Measurements from ENCODE around the gene NPC2.

The NPC2 gene

DNA sequence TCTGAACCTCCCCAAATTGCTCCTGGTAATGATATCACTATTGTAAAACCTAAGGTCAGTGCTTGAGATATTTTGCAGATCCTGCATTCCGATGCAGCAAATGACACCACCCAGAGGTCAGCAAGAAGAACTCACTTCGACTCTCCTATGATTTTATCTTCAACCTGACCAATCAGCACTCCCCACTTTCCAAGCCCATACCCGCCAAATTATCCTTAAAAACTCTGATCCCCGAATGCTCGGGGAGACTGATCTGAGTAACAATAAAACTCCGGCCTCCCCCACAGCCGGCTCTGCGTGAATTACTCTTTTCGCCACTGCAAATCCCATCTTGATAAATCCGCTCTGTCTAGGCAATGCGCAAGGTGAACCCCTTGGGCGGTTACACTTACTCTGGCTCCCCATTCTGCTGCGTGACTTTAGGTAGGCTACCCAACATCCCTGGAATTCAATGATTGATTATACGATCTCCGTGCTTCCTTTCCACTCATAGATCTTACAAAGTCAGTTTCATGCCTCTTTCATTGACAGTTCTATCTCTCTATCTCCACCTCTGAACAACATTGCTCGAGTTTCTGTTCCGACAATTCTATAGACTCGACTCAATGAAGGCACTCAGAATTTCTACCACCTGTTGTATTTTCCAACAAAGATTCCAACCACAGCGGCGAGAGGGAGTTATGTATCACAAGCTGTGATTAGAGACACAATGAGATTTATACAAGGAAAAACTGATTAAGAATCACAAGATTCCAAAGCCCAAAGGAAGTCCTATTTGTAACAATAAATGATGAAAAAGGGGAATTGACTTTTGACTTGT is 939 bp downstream of the NPC2 start:
- Histone ChIP-seq H4K20me1 (peaks cover 42% of the 10 kb centered on the region), H3K27me3 (peaks cover 7% of the 10 kb centered on the region; the same call in 1 of the 2 replicates), H3K9ac (peak overlapping the region; percentile 77), H3K4me1 (peaks cover 43% of the 10 kb centered on the region), H3K4me3 (peak overlapping the region; percentile 81), H3K27ac (no peak overlapping the region; the same call in 1 of the 2 replicates), H3K9me3 (no peaks in the 10 kb centered on the region), H3K4me2 (peak overlapping the region; percentile 92), H3K36me3 (peaks cover 32% of the 10 kb centered on the region)
- TF ChIP-seq Cebpa-rat (IDR thresholded peaks at IDR 0.05): no peak

DNA sequence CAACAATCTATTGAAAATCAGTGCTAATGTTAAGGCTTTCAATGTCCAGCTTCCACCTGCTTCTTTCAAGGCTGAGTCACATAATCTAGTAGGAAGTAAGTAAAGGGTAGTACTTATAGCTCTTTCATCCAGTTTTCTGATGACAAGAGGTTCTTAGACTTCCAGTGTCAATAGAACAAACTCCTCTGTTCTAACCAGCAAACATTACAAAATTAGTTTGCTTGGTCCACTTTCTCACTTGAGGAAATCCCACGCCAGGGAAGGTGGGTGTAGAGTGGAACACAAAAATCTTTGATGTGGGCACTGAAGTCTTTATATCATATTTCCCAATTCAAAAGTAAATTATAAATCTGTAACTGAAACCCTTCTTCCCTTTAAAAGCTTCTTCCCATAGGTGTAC is 2.6 kb downstream of the NPC2 start:
- H3K4me1 ChIP-seq: peaks cover 43% of the 10 kb centered on the region
- peaks cover 25% of the 10 kb centered on the region for H3K36me3 ChIP-seq
- H3K9me3 ChIP-seq: no peaks in the 10 kb centered on the region
- peaks cover 46% of the 10 kb centered on the region for H4K20me1 ChIP-seq
- H3K4me3 ChIP-seq: no peak overlapping the region
- H3K27me3 ChIP-seq: peaks cover 7% of the 10 kb centered on the region; the same call in 1 of the 2 replicates
- no peak overlapping the region for H3K4me2 ChIP-seq
- no peak overlapping the region for H3K9ac ChIP-seq
- TF ChIP-seq Cebpa-rat (IDR thresholded peaks at IDR 0.05): no peak
- no peak overlapping the region for H3K27ac ChIP-seq

- Histone ChIP-seq H4K20me1 (peaks cover 40% of the 10 kb centered on the region), H3K36me3 (peaks cover 33% of the 10 kb centered on the region), H3K4me1 (peaks cover 28% of the 10 kb centered on the region), H3K27ac (no peak overlapping the region), H3K9ac (no peak overlapping the region), H3K4me3 (no peak overlapping the region), H3K4me2 (no peak overlapping the region), H3K9me3 (no peaks in the 10 kb centered on the region), H3K27me3 (peaks cover 7% of the 10 kb centered on the region; the same call in 1 of the 2 replicates)
- no peak for TF ChIP-seq Cebpa-rat (IDR thresholded peaks at IDR 0.05)
Observed at GRCh38 chr14:74488786-74489397, 4.2 kb downstream of the NPC2 start.

DNA sequence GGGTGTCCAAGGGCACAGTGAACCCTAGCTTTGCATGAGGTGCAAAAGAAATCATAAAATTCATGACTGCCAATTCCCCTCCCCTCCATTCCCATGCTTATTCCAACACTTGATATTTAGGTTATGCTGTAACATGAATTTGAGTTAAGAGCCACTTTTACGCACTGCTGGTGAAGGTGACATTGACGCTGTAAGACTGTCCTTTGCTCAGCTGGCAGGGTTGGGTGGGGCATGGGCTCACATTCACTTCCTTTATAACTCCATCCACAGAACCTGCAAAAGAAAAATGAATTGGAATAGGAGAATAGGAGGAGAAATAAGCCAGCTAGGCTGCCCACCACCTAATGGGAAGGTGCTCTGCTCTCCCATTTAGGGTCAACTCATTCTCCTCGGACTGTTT is 6.9 kb downstream of the NPC2 start:
- H3K4me2 ChIP-seq: no peak overlapping the region
- no peaks in the 10 kb centered on the region for H3K27me3 ChIP-seq
- no peak for TF ChIP-seq Cebpa-rat (IDR thresholded peaks at IDR 0.05)
- no peaks in the 10 kb centered on the region for H3K9me3 ChIP-seq
- H3K27ac ChIP-seq: no peak overlapping the region
- peaks cover 12% of the 10 kb centered on the region; the same call in 1 of the 2 replicates for H3K4me1 ChIP-seq
- H3K36me3 ChIP-seq: peaks cover 56% of the 10 kb centered on the region
- peaks cover 27% of the 10 kb centered on the region for H4K20me1 ChIP-seq
- H3K9ac ChIP-seq: no peak overlapping the region
- H3K4me3 ChIP-seq: no peak overlapping the region

- H3K4me3 ChIP-seq: no peak overlapping the region
- H3K27me3 ChIP-seq: no peaks in the 10 kb centered on the region
- H3K4me1 ChIP-seq: no peaks in the 10 kb centered on the region
- H3K9me3 ChIP-seq: no peaks in the 10 kb centered on the region
- no peak overlapping the region for H3K4me2 ChIP-seq
- H3K36me3 ChIP-seq: peaks cover 83% of the 10 kb centered on the region
- no peak for TF ChIP-seq Cebpa-rat (IDR thresholded peaks at IDR 0.05)
- no peak overlapping the region for H3K9ac ChIP-seq
- H3K27ac ChIP-seq: no peak overlapping the region
- 0 out of 2 replicates have a peak, but pooled peaks cover 15% of the 10 kb centered on the region for H4K20me1 ChIP-seq
Observed at GRCh38 chr14:74483321-74483720, 9.8 kb downstream of the NPC2 start.

GRCh38 chr14:74482571-74482970 is 10.5 kb downstream of the NPC2 start:
- H3K4me1 ChIP-seq: no peaks in the 10 kb centered on the region
- 0 out of 2 replicates have a peak, but pooled peaks cover 14% of the 10 kb centered on the region for H4K20me1 ChIP-seq
- H3K27me3 ChIP-seq: no peaks in the 10 kb centered on the region
- H3K9ac ChIP-seq: no peak overlapping the region
- no peak overlapping the region for H3K4me2 ChIP-seq
- no peak overlapping the region for H3K4me3 ChIP-seq
- no peak overlapping the region for H3K27ac ChIP-seq
- H3K9me3 ChIP-seq: no peaks in the 10 kb centered on the region
- H3K36me3 ChIP-seq: peaks cover 77% of the 10 kb centered on the region
- TF ChIP-seq Cebpa-rat (IDR thresholded peaks at IDR 0.05): no peak

DNA sequence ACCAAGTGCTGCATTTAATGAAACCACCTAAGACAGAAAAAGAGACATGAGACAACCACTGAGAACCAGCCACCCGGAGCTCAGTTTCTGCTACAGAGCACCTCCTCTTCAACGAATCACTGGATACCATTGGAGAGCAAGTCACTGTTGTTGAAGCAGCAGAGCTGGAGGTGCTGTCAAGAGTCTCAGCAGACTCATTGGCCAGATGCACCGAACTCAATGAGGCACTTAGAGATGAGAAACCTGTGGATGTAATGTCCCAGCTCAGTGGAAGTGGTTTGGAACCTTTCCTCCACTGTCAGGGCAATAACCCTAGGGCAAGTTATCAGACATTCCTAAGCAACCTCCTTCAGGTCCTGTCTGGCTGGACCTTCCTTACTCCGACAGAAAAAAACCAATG is 13.1 kb downstream of the NPC2 start:
- Histone ChIP-seq H4K20me1 (0 out of 2 replicates have a peak, but pooled peaks cover 6% of the 10 kb centered on the region), H3K9me3 (no peaks in the 10 kb centered on the region), H3K4me3 (no peak overlapping the region), H3K27me3 (no peaks in the 10 kb centered on the region), H3K36me3 (peaks cover 71% of the 10 kb centered on the region), H3K27ac (no peak overlapping the region), H3K9ac (no peak overlapping the region), H3K4me2 (no peak overlapping the region), H3K4me1 (no peaks in the 10 kb centered on the region)
- no peak for TF ChIP-seq Cebpa-rat (IDR thresholded peaks at IDR 0.05)

DNA sequence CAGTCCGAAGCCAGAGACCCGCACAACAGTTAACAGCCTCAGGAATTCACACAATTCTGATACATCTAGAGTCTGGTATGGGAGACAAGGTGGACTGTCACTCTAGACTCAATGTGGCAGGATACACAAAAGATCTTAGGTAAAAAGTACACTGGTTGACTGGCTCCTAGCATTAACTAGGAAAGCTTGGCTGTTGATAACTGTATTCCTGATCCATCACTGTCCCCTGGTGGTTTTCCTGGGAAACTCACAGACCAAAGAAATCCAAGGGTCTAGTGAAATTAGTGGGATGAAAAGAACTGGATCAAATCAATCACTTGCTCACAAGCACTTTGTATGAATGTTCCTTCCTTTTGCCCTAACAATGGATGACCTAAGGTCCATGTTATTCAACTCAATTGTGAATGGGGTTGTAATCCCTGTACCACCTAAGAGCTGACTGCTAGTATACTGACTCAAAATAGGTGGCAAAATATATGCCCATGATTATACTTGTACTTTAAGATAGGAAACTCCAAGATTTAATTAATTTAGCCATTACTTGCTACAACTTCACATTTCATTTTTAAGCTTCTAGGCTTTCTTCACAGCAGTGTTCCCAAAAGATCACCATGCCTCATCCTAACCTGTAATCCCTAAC is 14.0 kb downstream of the NPC2 start:
- Histone ChIP-seq H3K4me2 (no peak overlapping the region), H4K20me1 (0 out of 2 replicates have a peak, but pooled peaks cover 6% of the 10 kb centered on the region), H3K9ac (no peak overlapping the region), H3K4me1 (no peaks in the 10 kb centered on the region), H3K27ac (no peak overlapping the region), H3K4me3 (no peak overlapping the region), H3K36me3 (peaks cover 67% of the 10 kb centered on the region), H3K9me3 (no peaks in the 10 kb centered on the region), H3K27me3 (no peaks in the 10 kb centered on the region)
- no peak for TF ChIP-seq Cebpa-rat (IDR thresholded peaks at IDR 0.05)

DNA sequence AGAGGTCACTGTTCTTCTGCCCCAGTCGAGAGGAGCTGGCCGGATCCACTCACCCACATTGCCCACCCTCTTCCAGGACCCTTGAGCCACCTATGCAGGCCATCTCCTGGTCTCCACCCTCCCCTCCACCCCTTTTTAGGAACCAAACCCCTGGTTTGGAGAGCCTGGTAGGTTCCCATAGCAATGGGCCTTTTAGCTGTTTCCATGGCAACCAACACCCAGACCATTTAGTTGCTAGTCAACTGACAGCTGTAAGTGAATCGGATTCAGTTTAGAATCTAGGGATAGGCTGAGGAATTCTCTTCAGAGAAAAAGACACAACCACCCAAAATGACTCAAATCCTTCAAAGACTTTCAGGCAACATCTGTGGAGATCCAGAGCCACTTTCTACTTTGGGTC is 16.5 kb downstream of the NPC2 start:
- H3K9ac ChIP-seq: no peak overlapping the region
- H4K20me1 ChIP-seq: 0 out of 2 replicates have a peak, but pooled peaks cover 6% of the 10 kb centered on the region
- H3K36me3 ChIP-seq: peaks cover 55% of the 10 kb centered on the region
- no peak for TF ChIP-seq Cebpa-rat (IDR thresholded peaks at IDR 0.05)
- no peaks in the 10 kb centered on the region for H3K9me3 ChIP-seq
- H3K4me1 ChIP-seq: peaks cover 3% of the 10 kb centered on the region; the same call in 1 of the 2 replicates
- no peak overlapping the region for H3K27ac ChIP-seq
- no peak overlapping the region for H3K4me2 ChIP-seq
- H3K27me3 ChIP-seq: no peaks in the 10 kb centered on the region
- no peak overlapping the region for H3K4me3 ChIP-seq
